Hepatocyte (in vitro differentiated cells): ENCODE data around the gene SLCO2B1. TPM values are rescaled to one million over a fixed set of nuclear protein-coding genes. Genes with fewer than 3 reads are reported as not detected.

Experiments
- DNase-seq: peaks from one replicate; pipeline ENCODE4 v3.0.0-alpha.2; 2016; ENCODE audit warnings: low spot score
- H2AFZ ChIP-seq: fragments of 200-600 bp; sonication (generic); 2 replicates; pipeline ENCODE4 v1.6.0; 2016; ENCODE audit warnings: antibody characterized with exemption, mild to moderate bottlenecking
- H3K27ac ChIP-seq: fragments of 200-600 bp; sonication (generic); 2 replicates; pipeline ENCODE4 v1.5.1; 2016; ENCODE audit warnings: mild to moderate bottlenecking
- H3K27me3 ChIP-seq: fragments of 200-600 bp; sonication (generic); 2 replicates; pipeline ENCODE4 v1.6.1; 2016
- H3K36me3 ChIP-seq: fragments of 200-600 bp; sonication (generic); replicated peaks from 2 replicates; pipeline ENCODE4 v1.5.1; 2016; ENCODE audit warnings: low read depth; ENCODE audit not compliant: insufficient read depth
- H3K4me1 ChIP-seq: fragments of 200-600 bp; sonication (generic); 2 replicates; pipeline ENCODE4 v1.5.1; 2016; ENCODE audit warnings: mild to moderate bottlenecking, moderate library complexity; ENCODE audit not compliant: insufficient read depth
- H3K4me2 ChIP-seq: fragments of 200-600 bp; sonication (generic); 2 replicates; pipeline ENCODE4 v1.6.0; 2016
- H3K4me3 ChIP-seq: fragments of 200-600 bp; sonication (generic); 2 replicates; pipeline ENCODE4 v1.5.1; 2016; ENCODE audit warnings: mild to moderate bottlenecking
- H3K79me2 ChIP-seq: fragments of 200-600 bp; sonication (generic); 2 replicates; pipeline ENCODE4 v1.6.0; 2017; ENCODE audit warnings: mild to moderate bottlenecking
- H3K9me2 ChIP-seq: fragments of 200-600 bp; sonication (generic); replicated peaks from 2 replicates; pipeline ENCODE4 v1.6.0; 2017; ENCODE audit warnings: mild to moderate bottlenecking; ENCODE audit not compliant: insufficient read depth
- H3K9me3 ChIP-seq: fragments of 200-600 bp; sonication (generic); 2 replicates; pipeline ENCODE4 v1.5.1; 2016; ENCODE audit warnings: low read depth, mild to moderate bottlenecking
- H4K20me1 ChIP-seq: fragments of 200-600 bp; sonication (generic); 2 replicates; pipeline ENCODE4 v1.6.0; 2016; ENCODE audit warnings: mild to moderate bottlenecking; ENCODE audit not compliant: insufficient read depth, poor library complexity, severe bottlenecking
- CTCF ChIP-seq: fragments of 200-600 bp; sonication (generic); IDR thresholded peaks from 2 replicates; pipeline ENCODE4 v1.5.1; 2016; ENCODE audit warnings: antibody characterized with exemption, mild to moderate bottlenecking; ENCODE audit not compliant: poor library complexity
- EZH2 ChIP-seq: fragments of 200-600 bp; sonication (generic); IDR thresholded peaks from 2 replicates; pipeline ENCODE4 v1.6.1; 2016; ENCODE audit warnings: antibody characterized with exemption, mild to moderate bottlenecking, borderline replicate concordance
- EZH2phosphoT487 ChIP-seq: fragments of 200-600 bp; sonication (generic); IDR thresholded peaks from one replicate; pipeline ENCODE4 v1.6.1; 2018; ENCODE audit warnings: antibody characterized with exemption, mild to moderate bottlenecking, low read depth, moderate library complexity; ENCODE audit not compliant: unreplicated experiment, severe bottlenecking
- WGBS: methylation state at CpG from one replicate; pipeline ENCODE4 v1.1.6; 2016; ENCODE audit warnings: low lambda C conversion rate; ENCODE audit errors: missing lambda C conversion rate; 5-methylcytosine and 5-hydroxymethylcytosine counted together
- polyA plus RNA-seq: library from polyadenylated mRNA; unstranded; fragments of >200 nt; fragmentation: Nextera tagmentation; extraction: Ambion mirVana; gene quantifications from 2 replicates; pipeline ENCODE4 v1.2.1, GENCODE V29; 2016
- total RNA-seq: library from RNA; depleted of rRNA; stranded (reverse); fragments of >200 nt; gene quantifications from 2 replicates; pipeline ENCODE4 v1.2.3, GENCODE V29; 2014

SLCO2B1 gene
- total and polyA plus RNA-seq, 2 experiments from 2014 or later, result 51.6 to 79.2 TPM

GRCh38 chr11:75188671-75189070, 37.8 kb downstream of the SLCO2B1 start:
- H3K4me1 ChIP-seq, result no peaks in the 10 kb centered on the region
- TF ChIP-seq CTCF (no peak), EZH2phosphoT487 (no peak), EZH2 (no peak)
- H4K20me1 ChIP-seq, result no peaks in the 10 kb centered on the region
- DNase-seq, result no peak
- H3K9me2 ChIP-seq, result no peaks in the 10 kb centered on the region
- H2AFZ ChIP-seq, result no peak overlapping the region
- H3K9me3 ChIP-seq, result no peaks in the 10 kb centered on the region
- H3K4me2 ChIP-seq, result no peak overlapping the region
- H3K36me3 ChIP-seq, result no peaks in the 10 kb centered on the region
- H3K27me3 ChIP-seq, result no peaks in the 10 kb centered on the region
- no peaks in the 10 kb centered on the region for H3K79me2 ChIP-seq
- no peak overlapping the region for H3K27ac ChIP-seq
- 75% methylated on average over 4 of the region's 4 CpGs for WGBS
- no peak overlapping the region for H3K4me3 ChIP-seq

- Histone ChIP-seq H3K27ac (no peak overlapping the region), H3K4me1 (no peaks in the 10 kb centered on the region), H3K79me2 (no peaks in the 10 kb centered on the region), H3K9me2 (no peaks in the 10 kb centered on the region), H3K36me3 (no peaks in the 10 kb centered on the region), H3K9me3 (no peaks in the 10 kb centered on the region), H3K27me3 (no peaks in the 10 kb centered on the region), H2AFZ (no peak overlapping the region), H3K4me3 (no peak overlapping the region), H3K4me2 (no peak overlapping the region), H4K20me1 (no peaks in the 10 kb centered on the region)
- no peak for DNase-seq
- TF ChIP-seq EZH2 (no peak), CTCF (no peak), EZH2phosphoT487 (no peak)
- 87% methylated on average over 5 of the region's 5 CpGs for WGBS
Measured at GRCh38 chr11:75189108-75189507, 38.2 kb downstream of the SLCO2B1 start.

GRCh38 chr11:75189911-75190310, 39.0 kb downstream of the SLCO2B1 start:
- H3K4me3 ChIP-seq, result no peak overlapping the region
- no peak for TF ChIP-seq EZH2phosphoT487
- no peak for TF ChIP-seq CTCF
- no peak for TF ChIP-seq EZH2
- no peaks in the 10 kb centered on the region for H3K36me3 ChIP-seq
- H2AFZ ChIP-seq, result no peak overlapping the region
- no peaks in the 10 kb centered on the region for H3K9me3 ChIP-seq
- H3K4me1 ChIP-seq, result no peaks in the 10 kb centered on the region
- H4K20me1 ChIP-seq, result no peaks in the 10 kb centered on the region
- H3K27me3 ChIP-seq, result no peaks in the 10 kb centered on the region
- DNase-seq, result no peak
- no peak overlapping the region for H3K27ac ChIP-seq
- no peaks in the 10 kb centered on the region for H3K9me2 ChIP-seq
- no peak overlapping the region for H3K4me2 ChIP-seq
- WGBS, result 79% methylated on average over 8 of the region's 8 CpGs
- no peaks in the 10 kb centered on the region for H3K79me2 ChIP-seq

- Histone ChIP-seq H3K27me3 (no peaks in the 10 kb centered on the region), H3K27ac (no peak overlapping the region), H3K4me2 (no peak overlapping the region), H4K20me1 (no peaks in the 10 kb centered on the region), H3K36me3 (no peaks in the 10 kb centered on the region), H2AFZ (no peak overlapping the region), H3K4me3 (no peak overlapping the region), H3K4me1 (no peaks in the 10 kb centered on the region), H3K9me2 (no peaks in the 10 kb centered on the region), H3K79me2 (no peaks in the 10 kb centered on the region), H3K9me3 (no peaks in the 10 kb centered on the region)
- TF ChIP-seq CTCF (no peak), EZH2 (no peak), EZH2phosphoT487 (no peak)
- no peak for DNase-seq
- 92% methylated on average over 2 of the region's 2 CpGs for WGBS
Measured at GRCh38 chr11:75190652-75191329, 39.9 kb downstream of the SLCO2B1 start.
